ENCODE measurements around the gene C1QTNF3. TPM values are rescaled to one million over a fixed set of nuclear protein-coding genes. Genes with fewer than 3 reads are reported as not detected.

Gene C1QTNF3
- total and polyA plus RNA-seq, 8 donors = 3.6 to 84.1 (median 10.9) TPM

DNA sequence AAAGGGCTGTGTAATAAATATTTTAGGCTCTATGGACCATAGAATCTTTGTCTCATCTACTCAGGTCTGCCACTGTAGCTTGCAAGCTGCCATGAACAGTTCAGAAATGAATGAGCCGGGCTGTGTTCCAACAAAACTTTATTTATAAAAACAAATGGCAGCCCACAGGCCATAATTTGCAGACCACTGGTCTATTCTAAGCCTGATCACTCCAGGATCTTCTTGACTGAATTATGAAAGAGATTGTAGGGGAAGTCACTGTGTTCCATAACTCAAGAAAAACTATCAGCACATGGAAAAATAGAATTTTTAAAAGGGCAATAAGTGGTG lies 11.4 kb upstream of the C1QTNF3 start:
- H3K27ac ChIP-seq = no peak overlapping the region
- peaks cover 0 to 8% (median 5%) of the 10 kb centered on the region in 4 donors for H3K36me3 ChIP-seq
- intact Hi-C loops (cut with DNase I; ENCODE audit: low total_unique reads) = no loop called here
- peaks cover 0 to 10% (median 0%) of the 10 kb centered on the region in 4 donors for H3K4me1 ChIP-seq
- 89 to 96% (median 92%) methylated on average over 1 of the region's 1 CpG for WGBS, 5 donors
- no peak for TF ChIP-seq POLR2A (IDR thresholded peaks at IDR 0.05)
- TF ChIP-seq POLR2AphosphoS5 (IDR thresholded peaks at IDR 0.05) = no peak
- TF ChIP-seq EP300 (IDR thresholded peaks at IDR 0.05) = no peak
- TF ChIP-seq, protein P1, sequence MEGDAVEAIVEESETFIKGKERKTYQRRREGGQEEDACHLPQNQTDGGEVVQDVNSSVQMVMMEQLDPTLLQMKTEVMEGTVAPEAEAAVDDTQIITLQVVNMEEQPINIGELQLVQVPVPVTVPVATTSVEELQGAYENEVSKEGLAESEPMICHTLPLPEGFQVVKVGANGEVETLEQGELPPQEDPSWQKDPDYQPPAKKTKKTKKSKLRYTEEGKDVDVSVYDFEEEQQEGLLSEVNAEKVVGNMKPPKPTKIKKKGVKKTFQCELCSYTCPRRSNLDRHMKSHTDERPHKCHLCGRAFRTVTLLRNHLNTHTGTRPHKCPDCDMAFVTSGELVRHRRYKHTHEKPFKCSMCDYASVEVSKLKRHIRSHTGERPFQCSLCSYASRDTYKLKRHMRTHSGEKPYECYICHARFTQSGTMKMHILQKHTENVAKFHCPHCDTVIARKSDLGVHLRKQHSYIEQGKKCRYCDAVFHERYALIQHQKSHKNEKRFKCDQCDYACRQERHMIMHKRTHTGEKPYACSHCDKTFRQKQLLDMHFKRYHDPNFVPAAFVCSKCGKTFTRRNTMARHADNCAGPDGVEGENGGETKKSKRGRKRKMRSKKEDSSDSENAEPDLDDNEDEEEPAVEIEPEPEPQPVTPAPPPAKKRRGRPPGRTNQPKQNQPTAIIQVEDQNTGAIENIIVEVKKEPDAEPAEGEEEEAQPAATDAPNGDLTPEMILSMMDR (IDR thresholded peaks at IDR 0.05) = no peak
- H3K27me3 ChIP-seq = no peaks in the 10 kb centered on the region
- DNase-seq = no peak
- no peak overlapping the region for H3K4me3 ChIP-seq
- H3K9me3 ChIP-seq = no peaks in the 10 kb centered on the region

GRCh38 chr5:34053571-34054399 lies 10.8 kb upstream of the C1QTNF3 start:
- Histone ChIP-seq H3K4me3 (no peak overlapping the region), H3K4me1 (peaks cover 0 to 10% (median 0%) of the 10 kb centered on the region in 4 donors), H3K36me3 (peaks cover 0 to 8% (median 5%) of the 10 kb centered on the region in 4 donors), H3K27me3 (no peaks in the 10 kb centered on the region), H3K27ac (no peak overlapping the region), H3K9me3 (no peaks in the 10 kb centered on the region)
- no peak for TF ChIP-seq EP300 (IDR thresholded peaks at IDR 0.05)
- TF ChIP-seq, protein P1 (IDR thresholded peaks at IDR 0.05) = no peak
- TF ChIP-seq POLR2A (IDR thresholded peaks at IDR 0.05) = no peak
- no peak for TF ChIP-seq POLR2AphosphoS5 (IDR thresholded peaks at IDR 0.05)
- DNase-seq = no peak
- WGBS, 5 donors = 81 to 93% (median 87%) methylated on average over 5 of the region's 5 CpGs
- intact Hi-C loops (cut with DNase I; ENCODE audit: low total_unique reads) = no loop called here

DNA sequence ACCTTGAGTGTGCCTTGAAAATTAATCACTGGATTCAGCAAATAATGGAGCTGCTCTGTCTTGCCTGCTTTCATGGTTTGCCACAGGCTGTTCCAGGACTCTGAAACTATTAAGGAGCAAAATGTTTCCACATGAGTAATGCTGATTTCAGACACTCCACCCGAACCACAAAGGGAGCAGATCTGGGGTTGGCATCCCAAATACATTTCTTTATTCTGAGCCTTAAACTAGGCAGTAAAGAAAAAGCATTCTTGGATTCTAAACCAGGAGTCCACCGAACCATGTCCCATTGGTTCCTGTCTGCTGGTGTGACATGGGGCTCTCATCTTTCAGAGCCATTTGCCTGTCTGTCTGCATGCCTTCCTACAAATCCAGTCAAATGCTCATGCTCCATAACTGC lies 10.1 kb upstream of the C1QTNF3 start:
- DNase-seq = no peak
- Histone ChIP-seq H3K27me3 (no peaks in the 10 kb centered on the region), H3K4me1 (peaks cover 0 to 10% (median 0%) of the 10 kb centered on the region in 4 donors), H3K36me3 (peaks cover 0 to 8% (median 2%) of the 10 kb centered on the region in 4 donors), H3K4me3 (no peak overlapping the region), H3K9me3 (no peaks in the 10 kb centered on the region), H3K27ac (no peak overlapping the region)
- 35 to 89% (median 82%) methylated on average over 2 of the region's 2 CpGs for WGBS, 5 donors
- TF ChIP-seq, protein P1 (IDR thresholded peaks at IDR 0.05) = no peak
- TF ChIP-seq POLR2AphosphoS5 (IDR thresholded peaks at IDR 0.05) = no peak
- TF ChIP-seq POLR2A (IDR thresholded peaks at IDR 0.05) = no peak
- intact Hi-C loops (cut with DNase I; ENCODE audit: low total_unique reads) = no loop called here

DNA sequence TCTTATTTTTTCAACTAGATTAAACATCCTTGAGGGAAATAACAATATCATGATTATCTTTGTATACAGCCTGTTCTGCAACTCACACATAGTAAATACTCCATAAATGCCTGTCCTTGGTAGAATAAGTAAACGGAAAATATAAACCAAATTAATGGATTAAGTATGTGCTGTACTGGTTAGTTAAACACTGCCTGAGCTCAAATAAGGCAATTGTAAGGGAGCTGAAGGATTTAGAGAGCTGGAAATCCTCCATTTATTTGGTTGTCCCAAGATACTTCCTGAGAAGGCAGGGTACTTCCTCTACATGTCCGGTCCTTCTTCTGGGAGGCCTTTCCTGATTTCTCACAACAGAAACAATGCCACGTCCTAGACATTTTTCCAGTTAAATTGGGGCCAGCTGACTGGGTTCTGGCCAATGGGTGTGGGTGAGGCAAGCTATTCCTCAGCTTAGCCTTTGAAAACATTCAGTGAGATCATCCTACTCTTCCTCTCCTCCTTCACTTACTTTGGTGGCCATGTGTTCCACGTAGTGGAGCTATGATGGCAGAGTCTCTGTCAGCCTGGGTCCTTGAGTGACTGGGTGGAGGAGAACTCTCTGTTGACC lies 8.5 kb upstream of the C1QTNF3 start:
- no peak for DNase-seq
- WGBS, 5 donors = 81 to 89% (median 86%) methylated on average over 4 of the region's 4 CpGs
- H3K27ac ChIP-seq = no peak overlapping the region
- H3K36me3 ChIP-seq = peaks cover 0 to 8% (median 2%) of the 10 kb centered on the region in 4 donors
- no peaks in the 10 kb centered on the region for H3K9me3 ChIP-seq
- H3K4me3 ChIP-seq = no peak overlapping the region
- TF ChIP-seq POLR2AphosphoS5 (IDR thresholded peaks at IDR 0.05) (no peak), EP300 (IDR thresholded peaks at IDR 0.05) (no peak), POLR2A (IDR thresholded peaks at IDR 0.05) (no peak)
- TF ChIP-seq, protein P1 (IDR thresholded peaks at IDR 0.05) = no peak
- intact Hi-C loops (cut with DNase I; ENCODE audit: low total_unique reads) = no loop called here
- no peaks in the 10 kb centered on the region for H3K27me3 ChIP-seq
- H3K4me1 ChIP-seq = peaks cover 0 to 12% (median 4%) of the 10 kb centered on the region in 4 donors

Measured in stomach (tissue), 9 donors.